Stimulated activated CD4-positive, alpha-beta T cell treated with anti-CD3 and anti-CD28 coated beads, Interleukin-1b, Interleukin-23, amount 100 ng/mL, for 48 hours (primary cell): ENCODE data around the gene TGFBRAP1.
"Not testable (repeated sequence)": the region's sequence is repeated elsewhere in the genome, so short reads cannot be mapped to it uniquely, and the experiment has no call there.

ENCODE experiments used
- DNase-seq: peaks from one replicate; pipeline ENCODE4 v3.0.0-alpha.2; 2020

Gene TGFBRAP1

DNA sequence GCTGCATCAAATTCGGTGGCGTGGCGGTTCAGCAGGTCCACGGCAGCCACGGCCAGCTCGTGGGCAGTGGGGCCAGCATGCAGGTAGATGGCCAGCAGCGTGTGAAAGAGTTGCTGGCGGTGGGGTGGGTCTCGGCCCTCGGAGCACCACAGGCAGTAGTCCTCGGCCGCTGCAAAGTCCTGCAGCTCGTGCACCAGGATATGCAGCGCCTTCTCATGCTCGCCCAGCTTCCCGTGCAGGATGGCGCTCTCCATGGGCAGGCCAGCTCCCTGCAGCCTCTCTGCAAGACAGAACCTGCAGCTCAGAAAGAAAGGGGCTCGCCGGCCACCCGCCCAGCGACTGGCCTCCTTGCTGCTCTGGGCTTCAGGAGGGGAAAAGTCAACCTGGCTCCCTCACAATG is 60.1 kb downstream of the TGFBRAP1 start:
- DNase-seq = no peak

- no peak for DNase-seq
Measured at GRCh38 chr2:105262651-105263091, 66.9 kb downstream of the TGFBRAP1 start.

GRCh38 chr2:105261061-105261460 is 68.5 kb downstream of the TGFBRAP1 start:
- no peak for DNase-seq

DNA sequence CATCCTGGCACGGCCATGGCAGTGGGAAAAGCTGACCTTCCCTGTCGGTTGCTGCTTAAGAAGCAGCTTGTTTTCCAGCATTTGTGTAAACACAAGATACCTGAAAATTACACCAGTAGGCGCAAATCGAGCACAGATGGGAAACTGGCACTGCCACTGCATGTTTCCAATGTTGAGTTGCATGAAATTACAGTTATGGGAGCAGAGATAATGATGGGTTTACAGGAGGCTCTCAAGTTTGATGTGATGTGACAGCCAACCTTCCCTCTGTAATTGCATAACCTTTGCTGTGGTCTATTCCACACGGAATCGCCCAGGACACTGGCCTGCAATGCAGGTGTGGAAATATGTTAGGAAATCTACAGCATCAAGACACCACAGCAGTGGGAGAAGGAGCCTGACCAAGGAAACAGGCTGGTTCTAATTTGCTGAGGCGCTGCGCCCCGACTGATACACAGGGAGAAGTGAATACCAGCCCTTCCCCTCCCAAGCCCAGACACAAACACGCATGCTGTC is 70.6 kb downstream of the TGFBRAP1 start:
- no peak for DNase-seq

GRCh38 chr2:105257981-105258380 is 71.6 kb downstream of the TGFBRAP1 start:
- DNase-seq = no peak

DNA sequence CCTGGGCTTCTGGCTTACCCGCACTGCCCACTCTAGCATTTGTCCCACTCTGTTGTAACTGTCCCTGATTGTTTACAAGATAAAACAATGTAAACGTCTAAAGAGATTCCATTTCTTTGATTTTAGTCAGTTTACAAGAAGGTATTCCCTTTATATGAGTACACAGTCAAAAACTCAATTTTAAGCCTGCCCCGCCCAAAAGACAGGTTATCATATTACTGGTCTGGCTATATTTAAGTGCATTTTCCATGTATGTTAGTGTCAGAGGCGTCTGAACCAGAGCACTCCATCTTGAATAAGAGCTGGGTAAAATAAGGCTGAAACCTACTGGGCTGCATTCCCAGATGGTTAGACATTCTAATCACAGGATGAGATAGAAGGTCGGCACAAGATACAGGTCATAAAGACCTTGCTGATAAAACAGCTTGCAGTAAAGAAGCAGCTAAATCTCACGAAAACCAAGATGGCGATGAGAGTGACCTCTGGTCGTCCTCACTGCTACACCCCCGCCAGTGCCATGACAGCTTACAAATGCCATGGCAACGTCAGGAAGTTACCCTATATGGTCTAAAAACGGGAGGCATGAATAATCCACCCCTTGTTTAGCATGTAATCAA is 73.0 kb downstream of the TGFBRAP1 start:
- no peak for DNase-seq

DNA sequence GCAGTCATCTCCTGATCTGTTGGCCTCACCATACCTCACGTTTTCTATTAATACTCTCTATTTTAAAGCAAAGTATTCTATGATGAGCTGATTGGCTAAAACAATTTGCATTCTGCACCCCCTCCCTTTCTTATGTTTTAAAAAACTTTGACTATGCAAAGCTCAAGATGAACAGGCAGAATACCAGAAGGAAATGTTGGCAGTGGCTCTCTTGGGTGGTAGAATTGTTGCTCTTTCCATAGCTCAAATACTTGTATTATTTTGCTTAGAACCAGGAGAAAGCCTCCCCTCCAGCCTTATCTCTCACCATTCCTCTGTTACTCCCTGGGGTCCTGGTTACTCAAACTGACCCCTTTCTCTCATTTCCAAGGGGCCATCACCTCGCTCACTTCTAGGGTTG is 73.6 kb downstream of the TGFBRAP1 start:
- no peak for DNase-seq

DNA sequence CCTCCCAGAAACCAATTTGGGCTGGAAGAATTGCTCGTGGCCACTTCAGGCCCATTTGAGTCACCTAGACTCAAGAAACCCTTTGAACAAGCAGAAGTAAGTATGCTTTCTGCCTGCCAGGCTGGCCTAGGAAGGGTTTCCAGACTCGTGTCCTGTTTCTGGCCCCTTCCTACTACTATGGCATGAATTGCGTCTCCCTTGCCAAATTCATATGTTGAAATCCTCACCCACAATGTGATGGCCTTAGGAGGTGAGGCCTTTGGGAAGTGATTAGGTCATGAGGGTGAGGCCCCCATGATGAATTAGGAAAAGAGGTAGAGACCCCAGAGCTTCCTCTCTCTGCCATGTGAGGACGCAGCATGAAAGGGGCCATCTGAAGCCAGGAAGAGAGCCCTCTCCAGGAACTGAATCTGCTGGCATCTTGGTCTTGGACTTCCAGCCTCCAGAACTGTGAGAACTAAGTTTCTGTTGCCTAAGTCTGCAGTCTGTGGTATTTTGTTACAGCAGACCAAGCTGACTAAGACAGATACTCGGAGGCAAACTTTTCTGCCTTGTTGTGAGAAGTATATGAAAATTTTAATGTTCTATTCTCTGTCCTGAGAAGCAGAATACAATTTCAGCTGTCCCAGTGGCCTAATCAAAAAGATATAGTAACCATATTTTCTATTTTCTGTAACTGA is 74.9 kb downstream of the TGFBRAP1 start:
- DNase-seq = no peak

- no peak for DNase-seq
Measured at GRCh38 chr2:105252271-105252670, 77.3 kb downstream of the TGFBRAP1 start.

- DNase-seq = not testable (repeated sequence)
Measured at GRCh38 chr2:105251016-105251648, 78.4 kb downstream of the TGFBRAP1 start.

DNA sequence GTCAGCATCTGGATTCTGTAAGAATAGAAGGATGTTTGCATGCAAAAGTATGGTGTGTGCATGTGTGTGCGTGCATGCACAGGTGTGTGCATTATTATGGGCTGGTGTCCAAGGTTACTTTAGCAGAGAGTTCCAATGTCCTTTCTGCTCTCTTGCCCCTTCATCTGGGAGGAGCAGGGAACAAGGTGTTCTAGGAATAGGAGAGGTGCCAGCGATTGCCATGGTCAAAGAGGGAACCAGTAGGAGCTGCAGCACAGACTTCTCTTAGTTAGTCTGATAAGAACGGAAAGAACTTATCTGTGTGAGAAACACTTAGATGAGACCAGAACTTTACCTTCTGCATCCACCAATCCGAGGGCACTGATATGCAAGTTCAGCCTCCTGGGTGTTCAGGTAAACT is 79.6 kb downstream of the TGFBRAP1 start:
- no peak for DNase-seq

- DNase-seq = no peak
Measured at GRCh38 chr2:105249181-105249580, 80.4 kb downstream of the TGFBRAP1 start.

DNA sequence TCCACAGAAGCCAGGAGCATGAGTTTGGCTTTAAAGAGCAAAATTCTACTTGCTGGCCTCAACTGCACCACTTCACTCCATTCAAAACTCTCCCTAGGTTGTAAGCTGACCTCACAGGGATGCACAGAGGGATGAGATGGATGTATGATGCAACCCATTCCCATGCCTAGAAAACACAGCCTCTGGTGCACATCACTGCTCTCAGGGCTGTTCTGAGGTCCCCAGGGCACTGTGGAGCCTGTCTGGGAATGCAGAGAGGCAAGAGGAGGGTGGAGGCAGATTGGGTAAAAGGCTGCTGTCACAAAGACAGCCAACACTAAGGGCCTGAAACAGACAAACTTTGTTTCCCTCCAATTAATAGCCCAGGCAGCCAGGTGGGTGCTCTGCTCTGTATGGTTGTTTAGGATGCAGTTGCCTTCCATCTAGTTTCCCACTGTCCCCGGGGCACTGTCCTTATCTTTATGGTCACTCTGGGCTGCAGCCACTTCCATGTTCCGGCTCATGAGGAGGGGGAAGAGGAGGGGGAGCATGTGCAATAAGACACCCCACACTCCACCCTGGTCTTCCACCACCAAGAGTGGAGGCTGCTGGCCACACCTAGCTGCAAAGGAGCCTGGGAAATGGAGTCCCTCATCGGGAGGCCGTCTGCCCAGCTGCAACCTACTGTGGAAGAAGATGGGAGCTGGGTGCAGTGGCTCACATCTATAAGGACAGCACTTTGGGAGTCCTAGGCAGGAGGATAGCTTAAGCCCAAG is 81.0 kb downstream of the TGFBRAP1 start:
- DNase-seq = no peak

DNA sequence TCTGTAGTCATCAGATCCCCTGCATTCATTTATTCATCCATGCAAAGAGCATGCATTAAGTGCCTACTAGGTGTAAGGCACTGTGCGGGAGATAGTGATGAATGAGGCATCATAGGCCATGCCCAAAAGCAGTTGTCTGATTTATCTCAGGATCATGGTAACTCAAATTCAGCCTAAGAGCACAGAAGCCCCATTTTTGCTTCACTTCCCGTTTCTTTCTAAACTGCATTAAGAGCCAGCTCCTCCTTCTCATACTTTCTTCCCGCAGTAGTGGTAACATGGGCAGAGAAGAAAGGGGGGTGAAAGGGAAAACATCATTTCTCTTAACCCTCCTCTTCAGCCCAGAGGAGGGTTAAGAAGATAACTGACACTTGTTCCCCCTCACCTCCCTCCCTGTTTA is 85.1 kb downstream of the TGFBRAP1 start:
- no peak for DNase-seq

DNA sequence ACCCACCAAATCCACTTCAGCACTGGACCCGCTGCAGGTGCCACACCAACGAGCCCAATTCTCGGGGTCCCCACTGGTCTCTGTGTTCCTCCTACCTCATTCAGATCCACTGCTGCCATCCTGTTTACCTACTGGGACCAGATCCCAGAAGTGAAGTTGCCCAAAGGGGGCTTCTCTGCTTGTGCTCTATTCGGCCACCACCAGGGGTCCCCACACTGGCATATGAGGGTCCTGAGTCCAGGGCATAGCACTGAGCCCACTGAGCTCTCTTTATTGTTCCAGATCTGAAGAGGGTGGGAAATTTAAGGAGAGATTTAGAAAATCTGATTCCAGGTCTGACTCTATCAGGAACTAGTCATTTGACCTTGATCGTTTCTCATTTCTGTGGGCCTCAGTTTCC is 85.6 kb downstream of the TGFBRAP1 start:
- DNase-seq = no peak

DNA sequence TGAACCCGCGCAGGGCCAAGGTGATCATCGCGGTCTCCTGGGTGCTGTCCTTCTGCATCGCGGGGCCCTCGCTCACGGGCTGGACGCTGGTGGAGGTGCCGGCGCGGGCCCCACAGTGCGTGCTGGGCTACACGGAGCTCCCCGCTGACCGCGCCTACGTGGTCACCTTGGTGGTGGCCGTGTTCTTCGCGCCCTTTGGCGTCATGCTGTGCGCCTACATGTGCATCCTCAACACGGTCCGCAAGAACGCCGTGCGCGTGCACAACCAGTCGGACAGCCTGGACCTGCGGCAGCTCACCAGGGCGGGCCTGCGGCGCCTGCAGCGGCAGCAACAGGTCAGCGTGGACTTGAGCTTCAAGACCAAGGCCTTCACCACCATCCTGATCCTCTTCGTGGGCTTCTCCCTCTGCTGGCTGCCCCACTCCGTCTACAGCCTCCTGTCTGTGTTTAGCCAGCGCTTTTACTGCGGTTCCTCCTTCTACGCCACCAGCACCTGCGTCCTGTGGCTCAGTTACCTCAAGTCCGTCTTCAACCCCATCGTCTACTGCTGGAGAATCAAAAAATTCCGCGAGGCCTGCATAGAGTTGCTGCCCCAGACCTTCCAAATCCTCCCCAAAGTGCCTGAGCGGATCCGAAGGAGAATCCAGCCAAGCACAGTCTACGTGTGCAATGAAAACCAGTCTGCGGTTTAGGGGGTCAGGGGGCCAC is 87.1 kb downstream of the TGFBRAP1 start:
- DNase-seq = no peak

GRCh38 chr2:105241443-105241842 is 88.1 kb downstream of the TGFBRAP1 start, which contains the start of gene GPR45:
TSS of gene GPR45 (plus strand) at chr2:105241743. CDS start at chr2:105241859, 116 bp downstream.
- no peak for DNase-seq

DNA sequence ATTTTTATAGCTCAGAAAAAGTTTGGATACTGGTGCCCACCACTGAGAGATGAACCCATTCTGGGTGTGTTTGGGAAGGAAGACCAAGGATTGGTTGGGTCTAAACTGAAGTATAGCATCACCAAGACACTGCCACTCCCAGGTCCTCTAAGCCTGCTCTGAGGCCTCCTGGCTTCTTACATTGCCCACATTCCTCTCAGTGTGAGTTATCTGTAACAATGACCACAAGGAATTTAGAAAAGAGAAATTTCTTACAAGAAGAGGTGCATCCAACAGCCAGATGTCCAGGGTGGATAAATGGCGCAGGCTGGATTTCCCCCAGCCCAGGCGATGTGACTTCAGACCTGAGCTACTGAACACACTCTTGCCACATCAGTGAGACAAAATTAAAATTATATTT is 89.6 kb downstream of the TGFBRAP1 start:
- no peak for DNase-seq

DNA sequence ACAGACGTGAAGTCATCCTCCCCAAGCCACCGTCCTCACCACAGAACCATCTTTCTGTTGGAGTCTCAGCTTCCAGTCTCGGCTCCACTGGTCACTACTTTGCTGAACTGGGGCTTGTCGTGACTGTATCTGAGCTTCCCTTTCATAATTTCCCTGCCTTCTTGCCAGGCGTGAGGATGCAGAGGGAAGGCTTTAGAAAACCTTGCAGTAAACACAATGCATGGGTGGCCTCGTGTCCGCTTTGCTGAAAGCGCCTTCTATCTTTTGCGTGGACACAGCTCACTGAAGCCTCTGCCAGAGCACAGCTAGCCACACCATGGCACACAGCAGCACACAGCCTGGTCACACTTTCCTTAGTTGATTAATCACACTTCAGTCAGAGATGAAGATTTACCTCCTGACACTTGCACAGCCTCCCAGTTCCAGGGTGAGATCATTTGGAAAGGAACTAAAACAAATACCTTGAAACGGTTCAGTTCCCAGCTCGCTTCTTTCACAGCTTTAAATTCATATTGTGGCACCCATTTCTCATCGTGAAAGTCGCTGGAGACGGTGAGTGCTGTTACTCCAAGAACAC is 90.8 kb downstream of the TGFBRAP1 start:
- DNase-seq = no peak

GRCh38 chr2:105237045-105237765 is 92.3 kb downstream of the TGFBRAP1 start:
- peak; percentile 10 for DNase-seq

DNA sequence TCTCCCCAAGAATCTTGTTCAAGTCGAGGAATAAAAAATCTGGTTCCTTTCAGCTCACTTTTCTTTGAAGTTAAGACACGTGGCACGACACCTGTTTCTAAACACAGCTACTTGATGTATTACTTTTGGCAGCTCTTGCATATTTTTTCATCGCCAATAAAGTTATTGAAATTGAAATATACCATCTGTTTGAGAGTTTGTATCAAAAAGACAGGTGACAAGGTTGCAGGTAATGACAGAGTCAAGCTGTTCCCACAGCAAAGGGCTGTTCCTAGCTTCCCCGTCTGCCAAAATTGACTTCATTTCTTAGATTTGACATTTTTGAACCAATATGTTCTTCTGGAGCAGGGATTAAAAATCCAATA is 93.5 kb downstream of the TGFBRAP1 start:
- DNase-seq = no peak
